ENCODE measurements around the gene PYGM.

GRCh38 chr11:64719406-64719805 lies 40.4 kb downstream of the PYGM start:
- TF ChIP-seq CTCF (conservative IDR thresholded peaks at IDR 0.05): no peak
- TF ChIP-seq EZH2 (IDR thresholded peaks at IDR 0.05; ENCODE audit: low read depth): no peak
